GM12875 (cell line): ENCODE measurements around the gene ST3GAL2.
"Not testable (repeated sequence)": the region's sequence is repeated elsewhere in the genome, so short reads cannot be mapped to it uniquely, and the experiment has no call there.

Experiments used
- H3K4me3 ChIP-seq: one replicate; pipeline ENCODE4 v1.5.1; 2011; ENCODE audit warnings: low read depth, low read length, control low read depth
- TF ChIP-seq, protein P1 (sequence below): IDR thresholded peaks from 2 replicates; pipeline ENCODE4 v1.5.1; 2011; ENCODE audit warnings: low read depth, mild to moderate bottlenecking, control low read depth, inconsistent platforms, low read length, moderate library complexity, borderline replicate concordance; ENCODE audit not compliant: insufficient read depth

Gene ST3GAL2

DNA sequence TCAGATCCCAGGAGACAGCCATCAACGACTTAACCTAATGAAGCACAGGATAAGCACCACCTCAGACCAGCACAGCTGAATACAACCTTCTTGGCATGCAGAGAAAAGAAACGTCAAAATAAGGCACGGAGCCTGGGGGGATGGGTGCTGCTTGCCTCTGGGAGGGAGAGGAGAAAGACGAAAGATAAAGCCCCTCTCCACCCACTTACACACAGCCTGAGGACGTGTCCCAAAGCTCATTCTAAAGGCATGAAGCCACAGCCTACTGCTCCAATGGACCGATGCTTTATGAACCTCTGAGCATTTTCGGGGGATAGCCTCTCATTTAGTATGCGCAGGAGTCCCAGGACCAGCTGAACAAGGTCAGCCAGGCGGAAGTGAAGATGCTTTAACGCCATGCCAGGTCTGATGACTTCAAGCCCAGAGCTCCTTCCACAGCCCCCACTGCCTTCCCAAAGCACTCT, 31.1 kb downstream of the ST3GAL2 start:
- TF ChIP-seq, protein P1, sequence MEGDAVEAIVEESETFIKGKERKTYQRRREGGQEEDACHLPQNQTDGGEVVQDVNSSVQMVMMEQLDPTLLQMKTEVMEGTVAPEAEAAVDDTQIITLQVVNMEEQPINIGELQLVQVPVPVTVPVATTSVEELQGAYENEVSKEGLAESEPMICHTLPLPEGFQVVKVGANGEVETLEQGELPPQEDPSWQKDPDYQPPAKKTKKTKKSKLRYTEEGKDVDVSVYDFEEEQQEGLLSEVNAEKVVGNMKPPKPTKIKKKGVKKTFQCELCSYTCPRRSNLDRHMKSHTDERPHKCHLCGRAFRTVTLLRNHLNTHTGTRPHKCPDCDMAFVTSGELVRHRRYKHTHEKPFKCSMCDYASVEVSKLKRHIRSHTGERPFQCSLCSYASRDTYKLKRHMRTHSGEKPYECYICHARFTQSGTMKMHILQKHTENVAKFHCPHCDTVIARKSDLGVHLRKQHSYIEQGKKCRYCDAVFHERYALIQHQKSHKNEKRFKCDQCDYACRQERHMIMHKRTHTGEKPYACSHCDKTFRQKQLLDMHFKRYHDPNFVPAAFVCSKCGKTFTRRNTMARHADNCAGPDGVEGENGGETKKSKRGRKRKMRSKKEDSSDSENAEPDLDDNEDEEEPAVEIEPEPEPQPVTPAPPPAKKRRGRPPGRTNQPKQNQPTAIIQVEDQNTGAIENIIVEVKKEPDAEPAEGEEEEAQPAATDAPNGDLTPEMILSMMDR = no peak
- no peak overlapping the region for H3K4me3 ChIP-seq

DNA sequence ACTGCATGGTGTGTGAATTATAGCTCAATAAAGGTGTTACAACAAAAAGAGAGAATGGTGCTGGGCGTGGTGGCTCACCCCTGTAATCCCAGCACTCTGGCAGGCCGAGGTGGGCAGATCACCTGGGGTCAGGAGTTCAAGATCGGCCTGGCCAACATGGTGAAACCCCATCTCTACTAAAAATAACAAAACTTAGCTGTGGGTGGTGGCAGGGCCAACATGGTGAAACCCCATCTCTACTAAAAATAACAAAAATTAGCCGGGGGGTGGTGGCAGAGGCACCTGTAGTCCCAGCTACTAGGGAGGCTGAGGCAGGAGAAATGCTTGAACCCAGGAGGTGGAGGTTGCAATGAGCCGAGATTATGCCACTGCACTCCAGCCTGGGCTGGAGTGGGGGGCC, 32.8 kb downstream of the ST3GAL2 start:
- not testable (repeated sequence) for H3K4me3 ChIP-seq

- TF ChIP-seq, protein P1 = no peak
Observed at GRCh38 chr16:70402916-70403659, 35.8 kb downstream of the ST3GAL2 start.

DNA sequence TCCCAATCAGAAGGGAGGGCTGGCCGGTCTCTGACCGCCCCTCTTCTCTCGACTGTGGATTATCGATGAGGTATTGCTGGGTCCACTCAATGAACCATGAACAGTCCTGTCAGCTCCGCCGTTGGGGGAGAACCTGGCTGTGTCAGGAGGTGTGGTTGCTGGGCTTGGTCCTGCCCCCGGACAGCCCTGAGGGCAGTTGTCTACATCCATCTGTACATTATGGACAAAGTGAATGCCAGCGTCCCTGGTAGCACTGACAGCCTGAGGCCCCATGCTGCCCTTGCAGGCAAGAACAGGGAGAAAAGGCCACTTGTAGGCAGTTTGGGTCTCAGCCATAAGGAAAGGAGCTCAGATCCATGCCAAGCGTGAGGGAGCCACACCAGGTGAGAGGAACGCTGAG, 38.9 kb downstream of the ST3GAL2 start:
- no peak overlapping the region for H3K4me3 ChIP-seq
- TF ChIP-seq, protein P1 = no peak

More at GRCh38 chr16:70402916-70403659, 35.8 kb downstream of the ST3GAL2 start:
- H3K4me3 ChIP-seq = no peak overlapping the region

GRCh38 chr16:70399381-70399780, 39.5 kb downstream of the ST3GAL2 start:
- TF ChIP-seq, protein P1 = no peak
- no peak overlapping the region for H3K4me3 ChIP-seq

DNA sequence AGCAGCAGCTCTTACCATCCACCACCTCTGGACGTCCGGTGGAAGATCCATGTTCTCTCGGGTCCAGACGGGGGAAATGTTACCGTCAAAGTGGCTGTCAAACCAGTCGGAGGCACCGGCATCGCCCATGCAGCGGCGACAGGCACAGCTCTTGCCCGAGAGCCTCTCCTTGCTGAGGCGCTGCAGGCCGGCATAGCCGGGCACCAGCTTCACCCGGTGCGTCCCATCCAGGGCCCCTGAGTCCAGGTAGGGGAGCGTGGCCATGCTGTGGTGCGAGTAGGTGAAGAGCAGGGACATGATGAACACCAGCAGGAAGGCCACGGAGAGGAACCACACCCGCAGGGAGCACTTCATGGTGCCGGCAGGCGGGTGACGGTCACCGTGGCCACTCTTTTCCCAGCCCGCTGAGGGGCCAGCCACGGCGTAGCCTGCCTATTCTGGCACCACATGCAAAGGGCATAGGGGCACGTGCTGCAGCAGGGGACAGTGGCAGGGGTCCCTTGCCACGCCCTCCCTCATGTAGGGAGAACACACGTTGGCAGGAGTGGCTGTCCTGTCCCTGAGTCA, 40.6 kb downstream of the ST3GAL2 start:
- TF ChIP-seq, protein P1 = no peak

GRCh38 chr16:70396246-70396904, 42.5 kb downstream of the ST3GAL2 start:
- H3K4me3 ChIP-seq = no peak overlapping the region
- TF ChIP-seq, protein P1 = no peak

More for the DNA sequence above, 40.6 kb downstream of the ST3GAL2 start:
- H3K4me3 ChIP-seq = no peak overlapping the region
